ENCODE data around the gene IL1RAPL1.
"Not testable (repeated sequence)": the region's sequence is repeated elsewhere in the genome, so short reads cannot be mapped to it uniquely, and the experiment has no call there.

IL1RAPL1 gene

GRCh38 chrX:29243942-29244341, 656.7 kb downstream of the IL1RAPL1 start:
- no peak for DNase-seq (ENCODE audit: low read depth in 3 of 3, low spot score in 1 of 3)

- no peak for DNase-seq (ENCODE audit: low read depth in 3 of 3, low spot score in 1 of 3)
These were observed 667.3 kb downstream of the IL1RAPL1 start for GRCh38 chrX:29254515-29254914.

GRCh38 chrX:29257521-29257920, 670.3 kb downstream of the IL1RAPL1 start:
- DNase-seq (ENCODE audit: low read depth in 3 of 3, low spot score in 1 of 3), result no peak

GRCh38 chrX:29269390-29269789, 682.1 kb downstream of the IL1RAPL1 start:
- DNase-seq (ENCODE audit: low read depth in 3 of 3, low spot score in 1 of 3), result no peak

GRCh38 chrX:29274517-29274916, 687.3 kb downstream of the IL1RAPL1 start:
- no peak for DNase-seq (ENCODE audit: low read depth in 3 of 3, low spot score in 1 of 3)

GRCh38 chrX:29275928-29276327, 688.7 kb downstream of the IL1RAPL1 start:
- no peak for DNase-seq (ENCODE audit: low read depth in 3 of 3, low spot score in 1 of 3)

GRCh38 chrX:29281078-29281742, 694.0 kb downstream of the IL1RAPL1 start:
- no peak for DNase-seq (ENCODE audit: low read depth in 3 of 3, low spot score in 1 of 3)

- no peak for DNase-seq (ENCODE audit: low read depth in 3 of 3, low spot score in 1 of 3)
These were observed 698.4 kb downstream of the IL1RAPL1 start for GRCh38 chrX:29285664-29286063.

GRCh38 chrX:29295987-29296680, 708.9 kb downstream of the IL1RAPL1 start:
- DNase-seq (ENCODE audit: low read depth in 3 of 3, low spot score in 1 of 3), result no peak

- DNase-seq (ENCODE audit: low read depth in 3 of 3, low spot score in 1 of 3), result no peak
These were observed 710.0 kb downstream of the IL1RAPL1 start for GRCh38 chrX:29297171-29297800.

GRCh38 chrX:29299684-29300083, 712.4 kb downstream of the IL1RAPL1 start:
- DNase-seq (ENCODE audit: low read depth in 3 of 3, low spot score in 1 of 3), result no peak

- no peak for DNase-seq (ENCODE audit: low read depth in 3 of 3, low spot score in 1 of 3)
These were observed 721.5 kb downstream of the IL1RAPL1 start for GRCh38 chrX:29308726-29309125.

- DNase-seq (ENCODE audit: low read depth in 3 of 3, low spot score in 1 of 3), result no peak
These were observed 728.7 kb downstream of the IL1RAPL1 start for GRCh38 chrX:29315931-29316330.

GRCh38 chrX:29318012-29318411, 730.8 kb downstream of the IL1RAPL1 start:
- no peak for DNase-seq (ENCODE audit: low read depth in 3 of 3, low spot score in 1 of 3)

- DNase-seq (ENCODE audit: low read depth in 3 of 3, low spot score in 1 of 3), result not testable (repeated sequence)
These were observed 745.2 kb downstream of the IL1RAPL1 start for GRCh38 chrX:29332429-29332828.

GRCh38 chrX:29333091-29333490, 745.8 kb downstream of the IL1RAPL1 start:
- DNase-seq (ENCODE audit: low read depth in 3 of 3, low spot score in 1 of 3), result not testable (repeated sequence)

GRCh38 chrX:29348288-29348687, 761.0 kb downstream of the IL1RAPL1 start:
- DNase-seq (ENCODE audit: low read depth in 3 of 3, low spot score in 1 of 3), result no peak

GRCh38 chrX:29359276-29359675, 772.0 kb downstream of the IL1RAPL1 start:
- DNase-seq (ENCODE audit: low read depth in 3 of 3, low spot score in 1 of 3), result no peak

GRCh38 chrX:29374765-29375164, 787.5 kb downstream of the IL1RAPL1 start:
- not testable (repeated sequence) for DNase-seq (ENCODE audit: low read depth in 3 of 3, low spot score in 1 of 3)

- no peak for DNase-seq (ENCODE audit: low read depth in 3 of 3, low spot score in 1 of 3)
These were observed 789.3 kb downstream of the IL1RAPL1 start for GRCh38 chrX:29376584-29376983.

GRCh38 chrX:29382811-29383210, 795.6 kb downstream of the IL1RAPL1 start:
- no peak for DNase-seq (ENCODE audit: low read depth in 3 of 3, low spot score in 1 of 3)

GRCh38 chrX:29388509-29388908, 801.3 kb downstream of the IL1RAPL1 start:
- DNase-seq (ENCODE audit: low read depth in 3 of 3, low spot score in 1 of 3), result no peak

Data from stimulated activated CD4-positive, alpha-beta T cell treated with anti-CD3 and anti-CD28 coated beads, TNF-alpha, amount 100 ng/mL, for 1 hour (primary cell).